ENCODE measurements around the gene ZNF518B.

Gene ZNF518B, protein sequence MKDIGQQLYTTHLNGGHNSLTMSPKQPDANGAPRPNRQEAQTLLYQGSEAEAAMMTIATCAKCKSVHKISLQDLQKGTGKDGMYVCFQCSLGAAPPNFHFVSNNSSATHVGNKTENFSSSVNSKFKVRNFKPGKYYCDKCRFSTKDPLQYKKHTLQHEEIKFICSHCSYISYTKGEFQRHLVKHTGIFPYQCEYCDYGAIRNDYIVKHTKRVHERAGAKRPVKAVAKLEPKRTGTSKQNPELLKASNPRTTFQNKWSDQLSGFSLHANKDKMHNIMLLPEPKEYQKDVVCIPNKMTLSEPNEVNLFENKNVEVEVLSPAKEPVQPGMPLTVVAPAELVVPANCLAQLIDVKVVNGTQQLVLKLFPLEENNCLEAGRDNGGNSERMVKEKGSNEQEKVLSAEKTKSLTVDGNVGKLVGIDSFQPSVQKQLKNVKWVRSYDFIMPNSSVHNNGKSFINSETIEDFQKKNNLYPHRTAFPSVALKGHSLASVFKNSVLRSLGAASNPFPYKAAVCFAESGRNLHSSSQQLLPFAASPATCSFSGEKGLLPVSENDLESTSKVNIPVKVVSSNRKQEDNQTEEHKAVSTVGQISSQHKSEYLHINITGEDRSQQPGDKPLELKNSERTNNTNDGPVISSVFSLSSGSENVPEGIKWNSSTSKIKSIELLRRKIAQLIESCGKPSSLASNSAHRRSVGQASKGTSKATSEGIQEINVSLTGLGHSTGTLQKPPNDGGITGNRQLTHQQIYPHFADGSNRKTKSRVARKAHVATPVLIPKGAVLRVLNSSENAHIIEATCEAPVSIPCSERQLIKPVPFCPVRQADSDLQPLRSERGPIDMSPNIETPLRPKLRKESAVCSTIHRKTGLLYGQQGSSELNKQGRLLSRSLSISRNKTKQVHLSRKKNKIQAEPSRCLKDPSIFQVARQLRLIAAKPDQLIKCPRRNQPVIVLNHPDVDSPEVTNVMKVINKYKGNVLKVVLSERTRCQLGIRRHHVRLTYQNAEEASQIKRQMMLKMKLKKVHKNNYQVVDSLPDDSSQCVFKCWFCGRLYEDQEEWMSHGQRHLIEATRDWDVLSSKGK

DNA sequence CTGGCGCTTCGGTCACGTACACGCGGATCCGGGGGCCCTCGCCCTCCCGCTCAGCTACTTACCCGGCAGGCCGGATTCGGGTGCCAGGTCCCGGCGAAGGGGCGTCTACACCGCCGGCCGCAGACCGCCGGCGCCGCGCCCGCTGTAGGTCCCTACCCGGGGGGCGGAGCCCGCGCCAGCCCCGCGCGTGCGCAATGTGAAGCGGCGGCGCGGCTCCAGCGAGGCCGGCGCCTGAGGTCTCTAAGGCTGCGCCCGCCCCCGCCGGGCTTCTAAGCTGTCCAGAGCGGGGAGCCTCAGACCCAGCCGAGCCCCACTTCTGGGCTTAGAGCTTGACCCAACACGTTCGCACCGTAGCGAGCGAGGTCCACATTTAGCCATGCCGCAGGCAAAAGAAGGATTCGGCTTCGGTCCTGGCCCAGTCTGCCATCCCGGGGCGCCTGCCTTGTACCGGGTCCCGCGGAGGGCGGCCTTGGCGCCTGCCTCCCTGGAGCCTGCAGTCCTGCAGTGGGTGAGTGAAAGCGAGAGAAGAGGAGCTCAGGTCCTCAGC is at the start of gene ZNF518B:
Gene ZNF518B, minus strand, starts transcription at position 172 of the 547 bp plus-strand sequence. CDS start 11,098 bp downstream, outside the sequence.
- DNase-seq (ENCODE audit: low read depth): peak; percentile 66

DNA sequence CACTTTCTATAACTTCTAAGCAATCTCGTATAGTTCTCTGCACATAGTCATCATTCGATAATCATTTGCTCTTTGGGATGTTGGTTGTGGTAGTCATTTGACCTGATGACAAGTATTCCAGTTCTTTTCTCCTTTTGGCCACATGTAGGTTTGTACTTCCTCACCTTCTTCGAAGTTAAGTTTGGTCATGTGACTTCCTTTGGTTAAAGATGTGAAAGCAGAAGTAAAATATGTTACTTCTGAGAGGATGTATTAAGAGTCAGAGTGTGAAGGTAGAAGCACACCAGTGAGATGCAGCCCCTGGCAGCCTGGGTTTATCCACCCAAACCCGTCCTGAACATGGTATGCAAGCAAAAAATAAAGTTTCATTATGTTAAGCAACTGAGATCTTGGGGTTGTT is 48.9 kb upstream of the ZNF518B start:
- DNase-seq (ENCODE audit: low read depth): no peak

DNA sequence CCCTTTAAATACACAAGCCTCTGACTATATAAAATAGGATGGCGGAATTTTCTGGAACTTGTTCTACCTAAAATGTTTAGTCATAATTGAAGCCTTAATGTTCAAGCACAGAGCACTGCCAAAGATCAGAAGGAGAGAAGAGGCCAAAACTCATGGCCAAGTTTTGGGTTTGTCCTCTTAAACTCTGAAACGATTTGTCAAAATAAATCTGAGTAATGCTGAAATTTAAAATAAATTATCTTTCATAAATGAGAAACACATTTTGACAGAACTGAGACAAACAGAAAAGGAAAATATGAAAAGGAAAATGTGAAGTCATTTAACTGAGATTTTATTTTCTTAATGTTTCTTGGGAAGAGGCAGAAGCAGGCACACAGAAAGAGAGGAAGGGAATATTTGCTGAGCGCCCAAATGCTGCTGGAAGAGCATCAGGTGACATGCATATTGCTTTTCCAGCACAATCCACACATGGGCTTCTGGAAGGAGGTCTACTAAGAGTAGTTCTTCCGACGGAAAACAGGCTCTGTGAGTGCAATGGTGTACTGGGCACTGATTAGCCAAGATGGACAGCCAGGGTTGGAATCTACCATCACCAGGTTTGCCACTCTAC is 47.4 kb upstream of the ZNF518B start:
- DNase-seq (ENCODE audit: low read depth): no peak

DNA sequence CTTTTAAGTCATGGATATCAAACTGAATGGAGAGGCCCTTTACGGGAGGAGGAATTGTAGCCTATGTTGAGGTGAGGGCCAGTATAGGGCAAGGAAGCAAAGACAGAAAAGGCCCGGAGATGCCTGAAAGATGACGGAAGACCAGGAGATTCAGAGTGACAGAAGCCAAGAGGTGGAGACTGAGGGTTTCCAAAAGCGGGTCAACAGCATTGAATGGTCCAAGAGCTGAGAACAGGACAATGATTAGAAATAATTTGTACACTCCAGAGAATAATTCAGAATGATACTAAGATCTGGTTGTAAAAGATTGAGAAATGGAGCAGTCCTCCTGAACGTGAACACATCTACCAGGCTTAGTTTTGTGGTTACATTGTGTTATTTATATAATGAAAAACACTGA is 45.5 kb upstream of the ZNF518B start:
- no peak for DNase-seq (ENCODE audit: low read depth)

DNA sequence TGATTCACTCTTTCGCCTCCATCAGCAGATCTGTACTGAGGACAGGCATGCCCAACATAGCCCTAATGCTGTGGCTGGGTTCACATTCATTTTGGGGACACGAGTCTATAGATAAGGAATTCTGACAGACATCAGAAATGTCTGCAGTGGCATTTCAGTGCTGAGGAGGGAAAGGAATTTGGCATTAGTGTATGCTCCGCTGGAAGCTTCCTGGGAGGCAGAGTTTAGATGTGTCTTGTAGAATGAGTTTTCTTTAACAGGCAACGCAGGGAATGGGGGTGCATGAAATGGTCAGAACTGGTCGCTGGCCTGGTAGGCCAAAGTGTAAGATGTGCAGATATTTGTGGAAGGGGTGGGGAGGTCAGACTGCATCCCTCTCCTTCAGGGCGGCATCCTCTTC is 43.5 kb upstream of the ZNF518B start:
- no peak for DNase-seq (ENCODE audit: low read depth)

DNA sequence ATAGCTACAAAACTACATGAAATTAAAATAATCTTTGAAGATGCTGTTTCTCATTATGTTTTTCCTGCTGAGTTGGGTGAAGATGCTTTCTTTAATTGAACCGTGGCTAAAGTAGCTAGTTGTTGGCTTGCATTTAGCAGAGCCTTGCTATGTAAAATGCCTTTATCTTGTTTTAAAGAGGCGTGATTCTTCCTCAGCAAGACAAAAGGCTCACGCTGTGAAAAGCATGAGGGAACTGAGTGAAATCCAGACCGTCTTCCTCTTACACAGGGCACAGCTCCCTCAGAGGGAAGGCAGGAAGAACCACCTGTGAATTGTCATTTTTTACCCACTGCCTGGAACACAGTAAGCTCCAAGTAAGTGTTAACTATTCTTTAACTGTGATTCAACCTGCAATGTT is 39.0 kb upstream of the ZNF518B start:
- no peak for DNase-seq (ENCODE audit: low read depth)

DNA sequence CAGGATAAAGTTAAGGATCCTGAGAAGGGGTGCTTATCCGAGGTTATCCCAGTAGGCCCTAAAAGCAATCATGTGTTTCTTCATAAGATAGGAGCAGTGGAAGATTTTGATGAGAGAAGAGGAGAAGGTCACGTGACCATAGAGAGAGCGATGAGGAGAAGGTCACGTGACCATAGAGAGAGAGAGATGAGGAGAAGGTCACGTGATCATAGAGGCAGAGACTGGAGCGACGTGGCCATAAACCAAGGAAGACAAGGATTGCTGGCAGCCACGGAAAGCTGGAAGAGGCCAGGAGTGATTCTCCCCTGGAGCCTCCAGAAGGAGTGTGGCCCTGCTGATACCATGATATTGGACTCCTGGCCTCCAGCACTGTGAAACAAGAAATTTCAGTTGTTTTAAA is 38.4 kb upstream of the ZNF518B start:
- no peak for DNase-seq (ENCODE audit: low read depth)

DNA sequence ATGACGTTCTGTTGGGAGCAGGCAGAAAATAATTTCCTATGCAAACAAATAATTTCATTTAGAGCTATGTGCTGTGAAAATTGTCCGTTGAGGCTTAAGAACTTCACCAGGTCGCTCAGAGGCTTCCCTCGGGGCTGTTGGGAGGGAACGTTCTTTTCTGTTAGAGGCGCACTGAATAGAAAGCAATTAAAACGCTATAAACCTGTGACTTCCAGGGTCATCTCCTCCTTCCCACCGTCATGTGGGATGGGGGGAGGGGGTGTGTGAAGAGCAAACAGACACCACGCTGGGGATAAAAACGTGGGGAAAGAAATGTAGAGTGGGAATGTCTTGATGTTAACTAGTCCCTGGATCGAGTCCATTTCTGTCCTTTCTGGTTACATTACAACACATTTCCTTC is 35.2 kb upstream of the ZNF518B start:
- DNase-seq (ENCODE audit: low read depth): no peak

DNA sequence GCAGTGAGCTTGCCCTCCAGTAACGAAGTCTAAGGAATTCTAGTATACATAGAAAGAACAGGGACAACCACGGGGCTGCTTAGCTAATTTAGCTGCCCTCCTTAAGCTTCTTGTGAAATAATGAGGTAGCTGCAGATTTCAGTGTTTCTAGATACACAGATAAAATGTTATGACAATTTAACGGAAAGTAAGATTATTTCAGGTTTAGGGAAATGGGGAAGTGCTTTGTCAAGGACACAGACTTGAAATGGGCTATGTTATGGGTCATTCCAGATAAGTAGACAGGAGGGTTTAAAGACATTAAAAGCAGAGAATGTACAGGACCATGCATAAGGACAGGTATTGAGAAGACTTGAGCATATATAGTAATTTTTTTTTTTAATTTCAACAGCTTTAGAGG is 34.2 kb upstream of the ZNF518B start:
- DNase-seq (ENCODE audit: low read depth): no peak

DNA sequence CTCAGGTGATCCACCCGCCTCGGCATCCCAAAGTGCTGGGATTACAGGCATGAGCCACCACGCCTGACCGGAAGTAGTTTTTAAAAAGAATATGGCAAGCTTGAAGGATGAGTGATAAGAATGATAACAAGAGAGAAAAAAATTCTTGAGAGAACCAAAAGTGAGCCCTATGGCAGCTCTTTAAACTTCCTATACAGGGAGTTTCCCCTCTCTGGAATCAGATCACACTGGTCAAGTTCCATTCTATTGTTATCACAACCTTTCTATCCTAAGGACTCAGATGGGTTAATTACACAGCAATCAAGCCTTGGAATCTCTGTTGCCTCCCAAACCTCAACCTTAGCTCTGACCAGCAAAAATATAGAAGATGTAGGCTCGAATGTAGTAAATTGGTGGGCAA is 33.8 kb upstream of the ZNF518B start:
- no peak for DNase-seq (ENCODE audit: low read depth)

DNA sequence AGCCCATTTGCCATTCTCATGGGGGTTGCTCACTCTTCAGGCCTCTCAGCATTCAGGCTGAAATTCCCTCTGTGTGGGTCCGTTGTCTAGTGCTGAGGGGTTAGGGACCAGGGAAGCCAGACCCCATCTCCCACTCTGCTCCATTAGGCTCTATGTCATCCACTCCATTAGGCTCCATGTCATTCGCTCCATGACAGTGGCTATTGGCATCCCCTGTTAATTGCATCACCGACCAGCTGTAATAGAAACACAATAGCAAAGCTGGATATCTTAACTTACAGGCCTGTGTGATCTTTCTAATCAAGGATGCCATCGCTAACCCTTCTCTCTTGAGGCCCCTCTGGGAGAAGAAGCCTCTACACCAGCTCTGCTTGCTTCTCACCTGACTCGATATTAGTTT is 25.7 kb upstream of the ZNF518B start:
- DNase-seq (ENCODE audit: low read depth): no peak

DNA sequence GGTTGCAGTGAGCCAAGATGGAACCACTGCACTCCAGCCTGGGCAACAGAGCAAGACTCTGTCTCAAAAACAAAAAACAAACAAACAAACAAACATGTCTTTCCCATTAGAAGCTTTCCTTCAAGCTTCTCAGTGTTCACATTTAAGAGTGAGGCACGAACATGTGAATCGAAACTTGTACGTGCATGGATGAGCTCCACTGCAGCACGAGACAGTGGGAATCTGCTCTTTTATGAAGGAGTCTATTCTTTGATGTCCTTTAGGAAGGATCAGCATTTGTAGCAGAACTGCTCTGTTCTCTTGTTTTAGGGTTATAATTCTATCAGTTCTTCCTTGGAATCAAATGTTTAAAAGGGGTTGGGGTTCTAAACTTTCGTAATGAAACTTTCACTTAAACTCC is 23.4 kb upstream of the ZNF518B start:
- DNase-seq (ENCODE audit: low read depth): no peak

DNA sequence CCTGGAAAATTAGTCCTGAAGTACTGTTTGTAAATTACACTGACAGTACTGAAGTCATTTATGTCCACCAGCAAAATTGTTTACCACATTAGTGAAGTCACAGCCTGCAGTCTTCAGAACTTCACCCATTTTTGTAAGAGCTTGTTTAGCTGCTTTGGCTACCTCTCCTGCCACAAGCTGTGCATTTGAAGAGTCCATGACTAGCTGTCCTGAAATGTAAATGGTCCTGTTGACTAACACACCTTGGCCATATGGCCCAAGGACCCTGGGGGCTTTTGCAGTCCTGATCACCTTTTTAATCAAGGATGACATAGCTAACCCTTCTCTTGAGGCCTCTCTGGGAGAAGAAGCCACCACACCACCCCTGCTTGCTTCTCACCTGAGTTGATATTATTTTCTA is 21.4 kb upstream of the ZNF518B start:
- DNase-seq (ENCODE audit: low read depth): no peak

DNA sequence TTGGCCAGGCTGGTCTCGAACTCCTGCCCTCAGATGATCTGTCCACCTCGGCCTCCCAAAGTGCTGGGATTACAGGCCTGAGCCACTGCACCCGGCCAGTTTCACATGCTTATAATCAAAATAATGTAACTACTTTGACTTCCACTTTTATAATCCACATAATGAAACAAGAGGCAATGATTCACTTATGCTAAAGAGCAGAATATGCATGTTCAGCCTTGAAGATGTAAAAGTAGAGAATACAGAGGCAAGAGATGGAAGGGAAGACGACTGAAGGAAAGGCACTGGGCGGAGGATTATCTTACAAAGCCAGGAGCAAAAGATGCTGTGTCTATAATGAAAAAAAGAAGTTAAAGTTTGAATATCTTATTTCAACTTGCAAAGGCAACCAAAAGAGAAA is 13.3 kb upstream of the ZNF518B start:
- DNase-seq (ENCODE audit: low read depth): no peak

DNA sequence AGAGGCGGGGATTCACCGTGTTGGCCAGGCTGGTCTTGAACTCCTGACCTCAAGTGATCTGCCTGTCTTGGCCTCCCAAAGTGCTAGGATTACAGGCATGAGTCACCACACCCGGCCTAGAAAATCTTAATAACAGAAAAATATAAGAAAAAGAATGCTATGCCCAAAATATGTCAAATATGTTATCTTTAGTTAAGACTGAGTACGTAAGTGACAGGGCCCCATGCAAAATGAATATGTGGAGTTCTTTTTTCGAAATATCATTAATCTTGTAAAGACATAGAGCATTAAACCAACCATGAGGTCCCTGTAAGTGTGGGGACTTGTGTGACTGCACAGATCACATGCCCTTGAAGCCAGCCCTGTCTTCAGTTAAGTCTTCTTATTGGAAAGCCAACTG is 8.9 kb upstream of the ZNF518B start:
- no peak for DNase-seq (ENCODE audit: low read depth)

DNA sequence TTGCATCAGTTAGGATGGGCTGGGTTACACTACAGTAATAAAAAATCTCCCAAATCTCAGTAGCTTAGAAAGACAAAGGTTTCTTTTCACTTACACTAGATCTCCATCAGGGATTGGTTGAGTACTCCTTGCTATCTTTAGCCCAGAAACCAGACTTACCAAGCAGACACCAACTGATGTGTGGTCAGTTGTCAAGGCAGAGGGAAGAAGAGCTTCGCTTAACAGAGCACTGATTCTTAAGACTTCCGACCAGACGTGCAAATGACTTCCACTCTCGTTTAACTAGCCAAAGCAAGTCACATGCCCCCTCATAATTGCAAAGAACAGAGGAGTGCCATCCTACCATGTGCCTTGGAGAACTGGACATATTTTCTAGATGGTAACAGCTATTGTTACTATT is 5.7 kb upstream of the ZNF518B start:
- DNase-seq (ENCODE audit: low read depth): no peak

DNA sequence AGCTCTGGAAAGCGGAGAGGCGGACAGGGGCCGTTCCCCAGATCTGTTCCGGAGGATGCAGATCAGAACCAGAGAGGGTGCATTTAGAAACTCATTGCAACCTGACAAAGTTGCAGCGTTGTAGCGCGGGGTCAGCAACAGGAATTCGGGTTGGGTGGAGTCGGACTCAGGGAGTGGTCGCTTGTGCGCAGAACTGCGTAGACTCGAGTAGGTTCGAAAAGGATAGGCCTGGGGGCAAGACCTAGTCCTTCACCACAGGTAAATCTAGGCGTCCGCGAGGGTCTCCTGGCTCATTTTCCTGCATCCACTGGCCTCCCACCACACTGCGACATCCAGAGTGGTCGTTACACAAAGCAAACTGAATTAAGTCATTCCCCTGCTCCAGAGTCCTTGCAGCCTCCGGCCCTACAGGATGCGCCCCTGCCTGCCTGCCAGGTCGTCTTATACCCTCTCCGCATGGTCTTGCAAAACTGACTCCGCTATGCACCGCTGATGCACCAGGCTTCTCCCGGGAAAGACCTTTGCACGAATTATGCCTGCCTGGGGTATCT is 4.7 kb upstream of the ZNF518B start:
- no peak for DNase-seq (ENCODE audit: low read depth)

DNA sequence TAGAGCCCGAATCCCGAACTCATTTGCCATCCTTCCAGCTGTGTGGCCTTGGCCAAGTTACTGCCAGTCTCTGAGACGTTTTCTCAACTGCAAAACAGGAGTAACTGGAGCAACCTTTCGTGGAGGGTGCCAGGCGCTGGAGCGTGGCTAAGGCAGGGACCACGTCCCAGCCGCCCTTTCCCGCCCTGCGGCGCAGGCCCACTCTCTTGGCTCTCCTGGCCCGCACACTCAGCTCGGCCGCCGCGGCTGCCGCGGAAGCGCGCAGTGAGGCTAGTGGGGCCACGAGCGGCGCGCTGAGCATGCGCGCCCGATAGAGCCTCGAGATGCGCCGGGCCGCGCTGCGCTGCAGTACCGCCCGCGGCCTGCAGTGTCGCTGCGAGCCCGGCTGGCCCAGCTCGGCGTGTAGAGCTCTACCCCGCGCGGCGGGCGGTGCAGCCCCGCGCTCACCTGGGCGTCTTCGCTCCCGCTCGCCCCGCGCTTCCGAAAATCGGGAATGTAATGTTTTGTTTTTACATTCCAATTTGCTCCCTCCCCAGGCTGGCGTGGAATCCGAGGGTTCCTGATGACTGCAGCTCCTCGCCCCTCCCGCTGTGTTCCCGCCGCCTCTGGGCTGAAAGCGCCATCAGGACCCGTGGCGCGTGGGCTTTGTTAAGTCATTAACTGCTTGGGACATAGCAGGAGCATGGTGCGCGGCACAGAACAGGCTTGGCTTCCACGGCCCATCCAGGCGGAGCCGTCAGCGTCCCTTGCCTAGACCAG is 4.0 kb upstream of the ZNF518B start:
- peak; percentile 39 for DNase-seq (ENCODE audit: low read depth)

DNA sequence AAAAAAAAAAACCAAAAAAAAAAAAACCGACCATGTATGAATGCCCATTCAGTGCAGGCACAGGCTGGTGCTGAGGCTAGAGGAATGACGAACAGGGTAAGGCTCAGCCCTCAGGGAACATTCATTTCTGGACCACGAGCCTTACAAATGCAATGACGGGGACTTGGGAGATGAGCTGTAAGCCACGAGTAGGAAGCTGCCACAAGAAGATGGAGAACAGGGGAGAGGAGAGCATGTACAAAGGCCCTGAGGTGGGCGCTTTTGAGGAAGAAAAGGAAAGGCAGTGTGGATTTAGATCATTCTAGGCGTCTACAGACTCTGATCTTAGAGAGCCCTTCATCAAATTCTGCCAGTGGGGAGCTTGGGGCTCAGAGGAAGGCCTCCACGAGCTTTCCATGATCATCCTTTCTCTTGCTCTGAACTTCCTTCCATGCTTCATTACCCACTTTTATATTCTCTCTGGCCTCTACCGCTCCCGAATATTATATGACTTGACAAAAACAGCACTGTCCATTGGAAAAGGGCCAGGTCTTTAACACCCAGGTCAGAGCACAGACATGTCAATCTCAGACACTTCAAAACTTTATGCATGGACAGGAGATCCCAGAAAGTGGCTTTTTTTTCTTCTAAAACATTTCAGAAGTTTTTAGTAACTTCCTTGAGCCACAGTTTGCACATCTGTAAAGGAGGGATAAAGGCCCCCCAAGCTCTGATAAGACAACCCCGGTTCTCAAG is 3.3 kb upstream of the ZNF518B start:
- DNase-seq (ENCODE audit: low read depth): no peak

DNA sequence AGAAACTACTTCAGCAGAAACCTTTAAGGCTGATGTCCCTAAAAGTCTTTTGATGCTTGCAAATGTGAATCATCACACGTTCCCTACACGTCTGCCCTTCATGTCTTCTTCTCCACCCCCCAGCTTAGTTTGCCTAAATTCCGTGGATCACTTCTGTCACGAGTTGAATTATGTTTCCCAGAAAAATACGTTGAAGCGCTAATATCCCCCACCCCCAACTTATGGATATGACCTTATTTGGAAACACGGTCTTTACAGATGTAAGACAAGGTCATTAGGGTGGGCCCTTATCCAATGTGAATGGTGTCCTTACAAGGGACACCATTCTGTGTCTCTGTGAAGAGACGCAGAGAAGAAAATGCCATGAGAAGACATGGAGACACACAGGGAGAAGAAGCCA is 2.1 kb upstream of the ZNF518B start:
- no peak for DNase-seq (ENCODE audit: low read depth)
